GM12864 (cell line): ENCODE data around the gene MICAL3.
A peak's percentile ranks its signal among the peaks of the same experiment; 100 is the strongest.

Experiments
- DNase-seq: peaks from one replicate; pipeline ENCODE4 v3.0.0-alpha.2; 2011; ENCODE audit warnings: low read depth
- H3K4me3 ChIP-seq: 2 replicates; pipeline ENCODE4 v1.5.1; 2011; ENCODE audit warnings: mild to moderate bottlenecking, low read depth, low read length, control low read depth
- TF ChIP-seq, protein P1 (sequence below): IDR thresholded peaks from 2 replicates; pipeline ENCODE4 v1.5.1; 2011; ENCODE audit warnings: low read depth, mild to moderate bottlenecking, moderate library complexity, low read length, control low read depth, inconsistent platforms; ENCODE audit errors: missing control alignments

MICAL3 gene

GRCh38 chr22:17782158-17782557, 242.2 kb downstream of the MICAL3 start:
- TF ChIP-seq, protein P1, sequence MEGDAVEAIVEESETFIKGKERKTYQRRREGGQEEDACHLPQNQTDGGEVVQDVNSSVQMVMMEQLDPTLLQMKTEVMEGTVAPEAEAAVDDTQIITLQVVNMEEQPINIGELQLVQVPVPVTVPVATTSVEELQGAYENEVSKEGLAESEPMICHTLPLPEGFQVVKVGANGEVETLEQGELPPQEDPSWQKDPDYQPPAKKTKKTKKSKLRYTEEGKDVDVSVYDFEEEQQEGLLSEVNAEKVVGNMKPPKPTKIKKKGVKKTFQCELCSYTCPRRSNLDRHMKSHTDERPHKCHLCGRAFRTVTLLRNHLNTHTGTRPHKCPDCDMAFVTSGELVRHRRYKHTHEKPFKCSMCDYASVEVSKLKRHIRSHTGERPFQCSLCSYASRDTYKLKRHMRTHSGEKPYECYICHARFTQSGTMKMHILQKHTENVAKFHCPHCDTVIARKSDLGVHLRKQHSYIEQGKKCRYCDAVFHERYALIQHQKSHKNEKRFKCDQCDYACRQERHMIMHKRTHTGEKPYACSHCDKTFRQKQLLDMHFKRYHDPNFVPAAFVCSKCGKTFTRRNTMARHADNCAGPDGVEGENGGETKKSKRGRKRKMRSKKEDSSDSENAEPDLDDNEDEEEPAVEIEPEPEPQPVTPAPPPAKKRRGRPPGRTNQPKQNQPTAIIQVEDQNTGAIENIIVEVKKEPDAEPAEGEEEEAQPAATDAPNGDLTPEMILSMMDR, result no peak
- H3K4me3 ChIP-seq, result no peak overlapping the region
- no peak for DNase-seq

DNA sequence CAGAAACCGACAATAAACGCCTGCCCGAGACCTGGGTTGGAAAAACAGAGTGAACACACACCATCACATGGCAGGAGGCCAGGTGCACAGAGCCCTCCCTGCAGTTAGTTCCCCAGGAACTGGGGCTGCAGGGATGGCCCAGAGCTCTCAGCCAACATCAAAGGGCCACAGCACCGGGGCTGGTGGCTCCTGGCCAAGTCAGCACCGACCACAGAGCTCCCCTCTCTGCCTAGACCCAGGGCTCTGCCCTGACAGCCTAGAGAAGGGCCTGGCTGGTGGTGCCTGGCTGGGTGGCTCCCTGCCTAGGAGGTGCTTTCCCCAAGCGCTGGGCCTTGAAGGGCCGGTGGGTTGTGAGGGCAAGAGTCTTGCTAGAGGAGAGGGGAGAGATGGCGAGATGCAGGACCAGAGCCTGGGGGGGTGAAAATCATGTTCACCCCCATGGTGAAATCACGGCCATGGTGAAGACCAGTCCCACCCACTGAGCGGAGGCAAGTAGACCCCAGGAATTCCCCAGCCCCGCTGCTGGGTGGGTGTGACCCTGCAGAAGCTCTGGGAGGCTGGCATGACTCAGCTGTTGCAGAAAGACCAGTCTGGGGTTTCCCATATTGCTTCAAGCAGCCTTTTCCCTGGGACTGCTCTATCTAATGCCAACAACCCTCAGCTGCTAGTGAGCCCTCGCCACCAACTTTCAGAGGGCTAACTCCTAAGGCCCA, 242.9 kb downstream of the MICAL3 start:
- no peak for DNase-seq
- no peak overlapping the region; the same call in 1 of the 2 replicates for H3K4me3 ChIP-seq
- TF ChIP-seq, protein P1, result no peak

GRCh38 chr22:17780741-17781318, 243.5 kb downstream of the MICAL3 start:
- DNase-seq, result no peak
- H3K4me3 ChIP-seq, result peak overlapping the region; percentile 1; the same call in 1 of the 2 replicates
- TF ChIP-seq, protein P1, result no peak

- no peak for DNase-seq
- TF ChIP-seq, protein P1, result no peak
- peak overlapping the region; percentile 2 for H3K4me3 ChIP-seq
Observed at GRCh38 chr22:17780116-17780740, 244.1 kb downstream of the MICAL3 start.

DNA sequence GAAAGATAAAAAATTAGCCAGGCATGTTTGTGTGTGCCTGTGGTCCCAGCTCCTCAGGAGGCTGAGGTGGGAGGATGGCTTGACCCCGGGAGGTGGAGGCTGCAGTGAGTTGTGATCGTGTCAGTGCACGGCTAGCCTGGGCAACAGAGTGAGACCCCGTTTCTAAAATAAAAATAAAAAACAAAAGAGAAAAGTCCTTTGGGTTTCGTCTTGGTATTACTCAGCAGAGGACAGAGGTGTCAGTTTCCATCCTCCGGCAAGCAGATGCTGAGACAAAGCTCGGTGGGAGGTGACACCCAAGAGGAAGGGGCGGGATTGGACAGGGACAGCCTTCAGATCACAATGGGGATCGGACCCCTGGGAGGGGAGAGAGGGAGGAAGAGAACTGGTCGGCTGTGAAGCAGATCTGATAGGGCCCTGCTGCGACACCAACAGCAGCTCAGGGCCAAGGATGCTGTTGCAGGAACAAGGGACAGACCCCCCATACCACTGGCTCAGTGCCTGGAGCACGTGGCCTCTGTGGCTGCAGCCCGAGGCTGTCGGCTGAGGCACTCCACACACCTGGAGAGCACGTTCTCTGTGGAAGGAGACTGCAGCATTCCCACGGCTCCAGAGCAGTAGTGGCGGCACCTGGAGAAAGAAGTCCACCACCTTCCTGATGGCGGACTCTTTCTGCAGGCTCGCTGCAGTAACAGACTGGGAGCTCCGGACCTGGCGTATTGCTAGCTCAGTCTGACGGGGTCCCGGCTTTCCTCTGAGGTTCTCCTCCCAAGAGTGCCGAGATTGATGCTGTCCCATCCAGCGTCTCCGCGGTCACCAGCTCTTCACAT, 244.9 kb downstream of the MICAL3 start:
- TF ChIP-seq, protein P1, result no peak
- DNase-seq, result peak; percentile 78
- H3K4me3 ChIP-seq, result peak overlapping the region; percentile 84

- DNase-seq, result no peak
- peak overlapping the region; percentile 84 for H3K4me3 ChIP-seq
- TF ChIP-seq, protein P1, result no peak
Observed at GRCh38 chr22:17778412-17778976, 245.9 kb downstream of the MICAL3 start.
